ENCODE results near the gene NT5C3B. TPM values are rescaled to one million over a fixed set of nuclear protein-coding genes. Genes with fewer than 3 reads are reported as not detected.
A peak's percentile ranks its signal among the peaks of the same experiment; 100 is the strongest.

The NT5C3B gene
- polyA plus RNA-seq, 1 of the 3 experiments (the other 2 are of a cell fraction) = 87.4 TPM

GRCh38 chr17:41812381-41813151, 23.5 kb downstream of the NT5C3B start, which contains the start of gene FKBP10 (continued):
- peak; percentile 97 for TF ChIP-seq CHD2 (IDR thresholded peaks at IDR 0.05; ENCODE audit: low read length, partially characterized antibody)
- no peak for TF ChIP-seq SMC3 (IDR thresholded peaks at IDR 0.05; ENCODE audit: low read depth, low read length)
- peak; percentile 62 for TF ChIP-seq GABPA (IDR thresholded peaks at IDR 0.05; ENCODE audit: low read depth)
- TF ChIP-seq NFIC (IDR thresholded peaks at IDR 0.05; ENCODE audit: borderline replicate concordance) = peak; percentile 14; the same call in 1 of the 2 replicates
- TF ChIP-seq EP300 (IDR thresholded peaks at IDR 0.05; ENCODE audit: borderline replicate concordance in 1 of 2, low read depth in 1 of 2, low read length in 1 of 2) = peak in 1 of 2 experiments; percentile 35; a peak in 1 of 4 replicates
- TF ChIP-seq FOXJ3 (CRISPR knock-in tag; IDR thresholded peaks at IDR 0.05) = no peak
- 0 out of 2 replicates have a peak, but pooled peaks have one; percentile 35 for TF ChIP-seq YY1 (IDR thresholded peaks at IDR 0.05; ENCODE audit: low read depth)
- TF ChIP-seq, protein P1, sequence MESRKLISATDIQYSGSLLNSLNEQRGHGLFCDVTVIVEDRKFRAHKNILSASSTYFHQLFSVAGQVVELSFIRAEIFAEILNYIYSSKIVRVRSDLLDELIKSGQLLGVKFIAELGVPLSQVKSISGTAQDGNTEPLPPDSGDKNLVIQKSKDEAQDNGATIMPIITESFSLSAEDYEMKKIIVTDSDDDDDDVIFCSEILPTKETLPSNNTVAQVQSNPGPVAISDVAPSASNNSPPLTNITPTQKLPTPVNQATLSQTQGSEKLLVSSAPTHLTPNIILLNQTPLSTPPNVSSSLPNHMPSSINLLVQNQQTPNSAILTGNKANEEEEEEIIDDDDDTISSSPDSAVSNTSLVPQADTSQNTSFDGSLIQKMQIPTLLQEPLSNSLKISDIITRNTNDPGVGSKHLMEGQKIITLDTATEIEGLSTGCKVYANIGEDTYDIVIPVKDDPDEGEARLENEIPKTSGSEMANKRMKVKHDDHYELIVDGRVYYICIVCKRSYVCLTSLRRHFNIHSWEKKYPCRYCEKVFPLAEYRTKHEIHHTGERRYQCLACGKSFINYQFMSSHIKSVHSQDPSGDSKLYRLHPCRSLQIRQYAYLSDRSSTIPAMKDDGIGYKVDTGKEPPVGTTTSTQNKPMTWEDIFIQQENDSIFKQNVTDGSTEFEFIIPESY (IDR thresholded peaks at IDR 0.05; ENCODE audit: borderline replicate concordance, low read depth) = 0 out of 2 replicates have a peak, but pooled peaks have one; percentile 46
- TF ChIP-seq, protein P2, sequence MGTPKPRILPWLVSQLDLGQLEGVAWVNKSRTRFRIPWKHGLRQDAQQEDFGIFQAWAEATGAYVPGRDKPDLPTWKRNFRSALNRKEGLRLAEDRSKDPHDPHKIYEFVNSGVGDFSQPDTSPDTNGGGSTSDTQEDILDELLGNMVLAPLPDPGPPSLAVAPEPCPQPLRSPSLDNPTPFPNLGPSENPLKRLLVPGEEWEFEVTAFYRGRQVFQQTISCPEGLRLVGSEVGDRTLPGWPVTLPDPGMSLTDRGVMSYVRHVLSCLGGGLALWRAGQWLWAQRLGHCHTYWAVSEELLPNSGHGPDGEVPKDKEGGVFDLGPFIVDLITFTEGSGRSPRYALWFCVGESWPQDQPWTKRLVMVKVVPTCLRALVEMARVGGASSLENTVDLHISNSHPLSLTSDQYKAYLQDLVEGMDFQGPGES (IDR thresholded peaks at IDR 0.05; ENCODE audit: low read depth, low read length) = no peak

DNA sequence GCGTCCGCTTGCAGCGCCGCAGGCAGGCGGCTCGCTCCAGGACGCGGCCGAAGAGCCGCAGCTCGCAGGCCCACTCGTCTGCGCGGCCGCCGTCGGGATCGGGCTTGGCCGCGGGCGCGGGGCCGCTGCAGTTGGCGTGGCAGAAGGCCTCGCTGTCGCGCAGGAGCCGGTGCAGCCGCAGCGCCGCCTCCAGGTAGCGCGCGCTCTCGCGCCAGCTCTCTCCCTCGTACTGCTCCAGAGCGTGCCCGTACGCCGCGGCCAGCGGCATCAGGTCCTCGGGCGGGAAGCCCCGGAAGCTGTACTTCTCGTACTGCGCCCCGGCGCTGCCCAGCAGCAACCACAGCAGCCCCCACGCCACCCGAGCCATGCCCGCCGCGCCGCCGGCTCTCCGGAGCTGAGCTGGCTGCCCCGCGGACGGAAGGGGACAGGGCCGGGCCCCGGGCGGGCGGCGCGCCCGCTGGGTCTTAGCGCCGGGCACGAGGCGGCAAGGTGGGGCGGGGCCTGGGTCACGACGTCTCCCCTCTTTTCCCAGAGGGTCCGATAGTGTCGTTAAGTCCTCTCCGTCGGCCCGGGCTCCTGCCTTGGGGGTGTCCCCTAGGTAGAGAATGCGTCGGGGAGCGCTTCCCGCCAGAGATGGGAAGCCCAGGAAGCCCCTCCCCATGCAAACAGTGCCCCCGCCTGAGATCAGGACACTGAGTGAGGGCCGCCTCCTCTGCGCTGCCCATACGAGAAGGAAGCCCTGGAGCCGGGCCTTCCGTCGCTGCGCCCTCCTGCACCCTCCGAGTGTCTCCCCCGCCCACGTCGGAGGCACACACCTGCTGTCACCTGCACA, 24.3 kb downstream of the NT5C3B start, which contains the start of gene P3H4:
Gene P3H4 (minus strand): TSS at position 401 of the 832 bp plus-strand sequence. CDS start 34 bp downstream, at position 367.
- H3K4me1 ChIP-seq (ENCODE audit: control insufficient read depth in 1 of 2, insufficient read depth in 2 of 2, low read depth in 1 of 2, low read length in 1 of 2) = peaks cover 15 to 24% of the 10 kb centered on the region in 2 experiments; a peak in 2 of 4 replicates
- H3K27me3 ChIP-seq (ENCODE audit: insufficient read depth) = no peaks in the 10 kb centered on the region
- DNase-seq = peak; percentile 94
- POLR2A ChIA-PET = interaction anchor here (0.6 to 2.4 kb wide), 6 partner anchors 25 to 1387 kb away, joined by 3 to 12 read pairs (median 4); partner anchors contain the start of genes EIF1, JUP and KLHL11
- CTCF ChIA-PET = interaction anchor here (0.6 to 20.2 kb wide), 29 partner anchors 9 to 307 kb away, joined by 3 to 405 read pairs (median 4); partner anchors contain the start of genes CNP, HAP1, JUP and KLHL11
- H2AFZ ChIP-seq (ENCODE audit: low read depth) = peak within 1 kb of the TSS; percentile 92
- no peaks in the 10 kb centered on the region for H3K9me2 ChIP-seq
- peaks cover 2 to 10% of the 10 kb centered on the region in 2 experiments for H3K36me3 ChIP-seq (replicated peaks in 1 of 2; ENCODE audit: control insufficient read depth in 1 of 2, insufficient read depth in 2 of 2, low read length in 1 of 2)
- H4K20me1 ChIP-seq (ENCODE audit: insufficient read depth) = peaks cover 14% of the 10 kb centered on the region
- peak within 1 kb of the TSS; percentile 87 for H3K9ac ChIP-seq
- no peaks in the 10 kb centered on the region for H3F3A ChIP-seq (replicated peaks; ENCODE audit: insufficient read depth)
- peak within 1 kb of the TSS; percentile 80 to 87 for H3K27ac ChIP-seq (ENCODE audit: low read depth in 2 of 2, low read length in 1 of 2)
- H3K4me3 ChIP-seq (ENCODE audit: low read depth in 2 of 2, low read length in 1 of 2) = peak within 1 kb of the TSS; percentile 75 to 93
- 0% methylated on average over 28 of the region's 96 CpGs for WGBS (ENCODE audit: low lambda C conversion rate)
- H3K79me2 ChIP-seq (ENCODE audit: insufficient read depth) = peaks cover 73% of the 10 kb centered on the region
- peak within 1 kb of the TSS; percentile 99 for H3K4me2 ChIP-seq
- H3K9me3 ChIP-seq = no peaks in the 10 kb centered on the region
- TF ChIP-seq RFX5 (IDR thresholded peaks at IDR 0.05; ENCODE audit: low read length) = no peak
- TF ChIP-seq YY1 (IDR thresholded peaks at IDR 0.05; ENCODE audit: low read depth) = no peak
- TF ChIP-seq RCOR1 (IDR thresholded peaks at IDR 0.05; ENCODE audit: low read length) = no peak
- TF ChIP-seq, protein P3, sequence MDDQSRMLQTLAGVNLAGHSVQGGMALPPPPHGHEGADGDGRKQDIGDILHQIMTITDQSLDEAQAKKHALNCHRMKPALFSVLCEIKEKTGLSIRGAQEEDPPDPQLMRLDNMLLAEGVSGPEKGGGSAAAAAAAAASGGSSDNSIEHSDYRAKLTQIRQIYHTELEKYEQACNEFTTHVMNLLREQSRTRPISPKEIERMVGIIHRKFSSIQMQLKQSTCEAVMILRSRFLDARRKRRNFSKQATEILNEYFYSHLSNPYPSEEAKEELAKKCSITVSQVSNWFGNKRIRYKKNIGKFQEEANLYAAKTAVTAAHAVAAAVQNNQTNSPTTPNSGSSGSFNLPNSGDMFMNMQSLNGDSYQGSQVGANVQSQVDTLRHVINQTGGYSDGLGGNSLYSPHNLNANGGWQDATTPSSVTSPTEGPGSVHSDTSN (IDR thresholded peaks at IDR 0.05) = no peak
- no peak for TF ChIP-seq JUND (IDR thresholded peaks at IDR 0.05)
- TF ChIP-seq GATA2 (CRISPR knock-in tag; IDR thresholded peaks at IDR 0.05) = no peak
- TF ChIP-seq TCF12 (IDR thresholded peaks at IDR 0.05) = no peak
- peak; percentile 44 for TF ChIP-seq CHD2 (IDR thresholded peaks at IDR 0.05; ENCODE audit: low read length, partially characterized antibody)
- TF ChIP-seq NRF1 (IDR thresholded peaks at IDR 0.05; ENCODE audit: low read depth, low read length) = peak; percentile 31
- TF ChIP-seq EP300 (IDR thresholded peaks at IDR 0.05; ENCODE audit: borderline replicate concordance in 1 of 2, low read depth in 1 of 2, low read length in 1 of 2) = peak in 1 of 2 experiments; percentile 12; a peak in 1 of 4 replicates
- no peak for TF ChIP-seq RXRA (IDR thresholded peaks at IDR 0.05; ENCODE audit: borderline replicate concordance, low read depth)
- peak; percentile 51; the same call in 1 of the 2 replicates for TF ChIP-seq TAF1 (IDR thresholded peaks at IDR 0.05; ENCODE audit: borderline replicate concordance, low read depth, low read length)
- no peak for TF ChIP-seq USF2 (IDR thresholded peaks at IDR 0.05; ENCODE audit: borderline replicate concordance, low read depth, low read length)
- TF ChIP-seq POLR2AphosphoS5 (IDR thresholded peaks at IDR 0.05; ENCODE audit: low read depth, low read length) = peak; percentile 47; the same call in 1 of the 2 replicates
- TF ChIP-seq FOXJ3 (CRISPR knock-in tag; IDR thresholded peaks at IDR 0.05) = no peak
- TF ChIP-seq MXI1 (IDR thresholded peaks at IDR 0.05; ENCODE audit: low read depth, low read length) = peak; percentile 81
- no peak for TF ChIP-seq TEAD4 (IDR thresholded peaks at IDR 0.05; ENCODE audit: borderline replicate concordance, insufficient read depth)

Measured in SK-N-SH (cell line).